ENCODE results near the gene FBLN7.

The FBLN7 gene

DNA sequence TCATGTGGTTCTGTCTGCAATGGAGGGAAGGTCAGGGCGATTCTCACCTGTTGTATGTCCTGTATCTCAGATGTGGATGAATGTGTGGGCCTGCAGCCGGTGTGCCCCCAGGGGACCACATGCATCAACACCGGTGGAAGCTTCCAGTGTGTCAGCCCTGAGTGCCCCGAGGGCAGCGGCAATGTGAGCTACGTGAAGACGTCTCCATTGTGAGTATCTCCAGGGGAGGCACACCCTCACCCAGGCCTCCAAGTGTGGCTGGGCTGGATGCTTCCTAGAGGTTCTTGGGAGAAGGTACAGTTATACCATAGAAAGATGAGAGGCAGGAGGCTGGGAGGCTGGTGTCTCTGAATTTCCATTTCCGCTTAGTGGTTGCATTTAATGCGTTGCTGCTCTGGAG lies 46.9 kb downstream of the FBLN7 start:
- TF ChIP-seq, protein P1, sequence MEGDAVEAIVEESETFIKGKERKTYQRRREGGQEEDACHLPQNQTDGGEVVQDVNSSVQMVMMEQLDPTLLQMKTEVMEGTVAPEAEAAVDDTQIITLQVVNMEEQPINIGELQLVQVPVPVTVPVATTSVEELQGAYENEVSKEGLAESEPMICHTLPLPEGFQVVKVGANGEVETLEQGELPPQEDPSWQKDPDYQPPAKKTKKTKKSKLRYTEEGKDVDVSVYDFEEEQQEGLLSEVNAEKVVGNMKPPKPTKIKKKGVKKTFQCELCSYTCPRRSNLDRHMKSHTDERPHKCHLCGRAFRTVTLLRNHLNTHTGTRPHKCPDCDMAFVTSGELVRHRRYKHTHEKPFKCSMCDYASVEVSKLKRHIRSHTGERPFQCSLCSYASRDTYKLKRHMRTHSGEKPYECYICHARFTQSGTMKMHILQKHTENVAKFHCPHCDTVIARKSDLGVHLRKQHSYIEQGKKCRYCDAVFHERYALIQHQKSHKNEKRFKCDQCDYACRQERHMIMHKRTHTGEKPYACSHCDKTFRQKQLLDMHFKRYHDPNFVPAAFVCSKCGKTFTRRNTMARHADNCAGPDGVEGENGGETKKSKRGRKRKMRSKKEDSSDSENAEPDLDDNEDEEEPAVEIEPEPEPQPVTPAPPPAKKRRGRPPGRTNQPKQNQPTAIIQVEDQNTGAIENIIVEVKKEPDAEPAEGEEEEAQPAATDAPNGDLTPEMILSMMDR (IDR thresholded peaks at IDR 0.05; ENCODE audit: insufficient read depth, low read length, missing control alignments): no peak
- CTCF ChIA-PET: no interaction called here
- no peak for DNase-seq (ENCODE audit: low read depth, low spot score)
- POLR2A ChIA-PET: no interaction called here
- H3K4me3 ChIP-seq (ENCODE audit: low read depth, low read length): no peak overlapping the region

- H3K4me3 ChIP-seq (ENCODE audit: low read depth, low read length): no peak overlapping the region
- TF ChIP-seq, protein P1 (IDR thresholded peaks at IDR 0.05; ENCODE audit: insufficient read depth, low read length, missing control alignments): no peak
- POLR2A ChIA-PET: no interaction called here
- CTCF ChIA-PET: no interaction called here
- DNase-seq (ENCODE audit: low read depth, low spot score): no peak
Measured at GRCh38 chr2:112187046-112187715, 49.0 kb downstream of the FBLN7 start.

GRCh38 chr2:112187805-112188596 lies 49.8 kb downstream of the FBLN7 start:
- no peak overlapping the region for H3K4me3 ChIP-seq (ENCODE audit: low read depth, low read length)
- DNase-seq (ENCODE audit: low read depth, low spot score): no peak
- CTCF ChIA-PET: no interaction called here
- POLR2A ChIA-PET: no interaction called here
- TF ChIP-seq, protein P1 (IDR thresholded peaks at IDR 0.05; ENCODE audit: insufficient read depth, low read length, missing control alignments): no peak

- CTCF ChIA-PET: interaction anchor here (1.4 kb wide), 1 partner anchor 292 kb away, joined by 3 read pairs; no protein-coding TSS in a partner anchor
- no peak overlapping the region for H3K4me3 ChIP-seq (ENCODE audit: low read depth, low read length)
- no peak for DNase-seq (ENCODE audit: low read depth, low spot score)
- TF ChIP-seq, protein P1 (IDR thresholded peaks at IDR 0.05; ENCODE audit: insufficient read depth, low read length, missing control alignments): no peak
- POLR2A ChIA-PET: no interaction called here
Measured at GRCh38 chr2:112189001-112189556, 50.9 kb downstream of the FBLN7 start.

GRCh38 chr2:112194028-112194427 lies 55.8 kb downstream of the FBLN7 start:
- TF ChIP-seq, protein P1 (IDR thresholded peaks at IDR 0.05; ENCODE audit: insufficient read depth, low read length, missing control alignments): no peak
- ChIA-PET POLR2A (no interaction called here), CTCF (no interaction called here)

DNA sequence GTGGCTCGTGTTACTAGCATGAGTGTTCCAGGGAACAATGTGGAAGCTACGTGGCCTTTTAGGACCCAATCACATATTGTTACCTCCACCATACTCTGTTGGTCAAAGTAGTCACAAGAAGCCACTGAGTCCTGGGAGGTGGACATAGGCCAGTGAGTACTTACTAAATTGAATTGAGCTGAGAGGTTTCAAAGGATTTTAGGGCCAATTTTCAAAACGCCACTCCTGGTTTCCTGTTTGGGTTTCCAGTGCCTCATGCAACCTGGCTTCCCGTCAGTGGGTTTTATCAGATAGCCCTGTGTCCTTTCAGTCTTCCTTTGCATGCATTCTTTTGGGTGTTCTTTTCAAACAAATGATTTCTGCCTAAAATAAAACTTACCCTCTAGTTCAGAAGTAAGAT lies 56.3 kb downstream of the FBLN7 start:
- no peak overlapping the region for H3K4me3 ChIP-seq (ENCODE audit: low read depth, low read length)
- DNase-seq (ENCODE audit: low read depth, low spot score): no peak
- ChIA-PET CTCF (no interaction called here), POLR2A (no interaction called here)
- TF ChIP-seq, protein P1 (IDR thresholded peaks at IDR 0.05; ENCODE audit: insufficient read depth, low read length, missing control alignments): no peak

More at GRCh38 chr2:112194028-112194427, 55.8 kb downstream of the FBLN7 start:
- DNase-seq (ENCODE audit: low read depth, low spot score): no peak
- no peak overlapping the region for H3K4me3 ChIP-seq (ENCODE audit: low read depth, low read length)
